HepG2 (cell line): Measurements from ENCODE around the gene CISD1. TPM values are rescaled to one million over a fixed set of nuclear protein-coding genes. Genes with fewer than 3 reads are reported as not detected.

Experiments
- KAT2B ChIP-seq: fragments of 150-350 bp; IDR thresholded peaks from 2 replicates; pipeline ENCODE4 v1.6.1; 2014; ENCODE audit warnings: low read depth, low read length, borderline replicate concordance
- MBNL3 ChIP-seq: fragments of 250-450 bp; sonication (Bioruptor Pico); conservative IDR thresholded peaks from 2 replicates; pipeline ENCODE4 v1.8.0; 2022; ENCODE audit warnings: mild to moderate bottlenecking, inconsistent platforms
- NFIC ChIP-seq: IDR thresholded peaks from 2 replicates; pipeline ENCODE4 v1.6.1; 2012; ENCODE audit warnings: mild to moderate bottlenecking, low read length, inconsistent platforms
- NR1H2 ChIP-seq: sonication (generic); formaldehyde crosslinking; IDR thresholded peaks from 2 replicates; pipeline ENCODE4 v1.8.1; 2022; ENCODE audit warnings: low read depth, missing genetic modification reagents, borderline replicate concordance
- REXO4 ChIP-seq: sonication (generic); formaldehyde crosslinking; IDR thresholded peaks from 2 replicates; pipeline ENCODE4 v1.8.0; 2022; ENCODE audit warnings: missing genetic modification reagents, mild to moderate bottlenecking, borderline replicate concordance
- SAP130 ChIP-seq: IDR thresholded peaks from 2 replicates; pipeline ENCODE4 v1.6.1; 2016; ENCODE audit warnings: low read depth
- SYNCRIP ChIP-seq: fragments of 200-400 bp; formaldehyde crosslinking; IDR thresholded peaks from 2 replicates; pipeline ENCODE4 v1.6.1; 2018; ENCODE audit warnings: mild to moderate bottlenecking, low read depth, low read length; ENCODE audit not compliant: insufficient read depth
- TBP ChIP-seq: sonication (generic); formaldehyde crosslinking; IDR thresholded peaks from 2 replicates; pipeline ENCODE4 v1.5.0; 2020; ENCODE audit warnings: missing genetic modification reagents
- XRCC5 ChIP-seq: fragments of 200-400 bp; formaldehyde crosslinking; optimal IDR thresholded peaks from 2 replicates; pipeline ENCODE3; 2017; ENCODE audit warnings: mild to moderate bottlenecking, low read length
- ZNF558 ChIP-seq: sonication (generic); formaldehyde crosslinking; IDR thresholded peaks from 2 replicates; pipeline ENCODE4 v1.9.0; 2022; ENCODE audit warnings: mild to moderate bottlenecking, missing genetic modification reagents, borderline replicate concordance
- ZNF678 ChIP-seq: sonication (generic); formaldehyde crosslinking; IDR thresholded peaks from 2 replicates; pipeline ENCODE4 v1.4.0; 2020; ENCODE audit warnings: mild to moderate bottlenecking, missing genetic modification reagents
- polyA plus RNA-seq, 8 experiments: library from polyadenylated mRNA; depleted of rRNA in 3 of 8; stranded (reverse) in 7 of 8; unstranded in 1 of 8; fragments of >200 nt; fragmentation: Illumina TruSeq in 4 of 8; extraction: Trizol in 4 of 8; gene quantifications; 2 replicates each; pipeline versions ENCODE4 v1.2.1 to v1.2.3, GENCODE V29; 2011 to 2016; ENCODE audit warnings: low read depth in 4 of 8, missing spikeins in 1 of 8, mixed read lengths in 1 of 8; ENCODE audit not compliant: insufficient read depth in 1 of 8
- total RNA-seq, 5 experiments: library from RNA; depleted of rRNA; stranded (reverse); fragments of >200 nt; fragmentation: Illumina TruSeq; extraction: Trizol; gene quantifications; 2 replicates each; pipeline ENCODE4 v1.2.3, GENCODE V29; 2016; ENCODE audit warnings: low read depth in 1 of 5
- TF ChIP-seq, protein P1 (sequence below): sonication (generic); formaldehyde crosslinking; IDR thresholded peaks from one replicate; pipeline ENCODE4 v1.5.1; 2020; ENCODE audit warnings: mild to moderate bottlenecking, missing genetic modification reagents; ENCODE audit errors: not compliant biosample characterization
- TF ChIP-seq, protein P2 (sequence below): sonication (generic); formaldehyde crosslinking; IDR thresholded peaks from 2 replicates; pipeline ENCODE4 v1.5.1; 2020; ENCODE audit warnings: missing genetic modification reagents, mild to moderate bottlenecking, borderline replicate concordance
- TF ChIP-seq, protein P3 (sequence below): sonication (generic); formaldehyde crosslinking; IDR thresholded peaks from 2 replicates; pipeline ENCODE4 v1.8.0; 2022; ENCODE audit warnings: missing genetic modification reagents, low read depth, mild to moderate bottlenecking, borderline replicate concordance

CISD1 gene
- total and polyA plus RNA-seq, 2 of the 13 experiments (the other 11 are each of a cell fraction or from before 2014, with no cell fraction given): 63.4 to 78.9 TPM

DNA sequence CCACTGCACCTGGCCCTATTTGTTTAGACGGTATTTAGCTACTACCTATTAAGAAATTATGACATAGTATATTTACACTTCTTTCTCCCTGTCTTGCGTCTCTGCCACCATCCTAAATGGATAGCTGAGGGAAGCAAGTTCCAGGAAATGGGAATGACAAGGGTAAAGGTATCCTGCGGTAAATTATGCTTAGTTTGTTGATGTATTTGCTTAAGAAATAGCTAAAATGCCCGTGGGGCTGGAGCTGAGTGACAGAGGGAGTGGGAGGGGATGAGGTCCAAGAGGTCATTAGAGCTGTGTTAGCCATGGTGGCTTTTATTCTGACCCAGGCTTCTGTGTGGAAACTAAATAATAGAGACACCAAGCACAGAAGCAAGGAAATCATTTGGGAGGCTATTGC lies 36.9 kb downstream of the CISD1 start (continued):
- TF ChIP-seq, protein P1, sequence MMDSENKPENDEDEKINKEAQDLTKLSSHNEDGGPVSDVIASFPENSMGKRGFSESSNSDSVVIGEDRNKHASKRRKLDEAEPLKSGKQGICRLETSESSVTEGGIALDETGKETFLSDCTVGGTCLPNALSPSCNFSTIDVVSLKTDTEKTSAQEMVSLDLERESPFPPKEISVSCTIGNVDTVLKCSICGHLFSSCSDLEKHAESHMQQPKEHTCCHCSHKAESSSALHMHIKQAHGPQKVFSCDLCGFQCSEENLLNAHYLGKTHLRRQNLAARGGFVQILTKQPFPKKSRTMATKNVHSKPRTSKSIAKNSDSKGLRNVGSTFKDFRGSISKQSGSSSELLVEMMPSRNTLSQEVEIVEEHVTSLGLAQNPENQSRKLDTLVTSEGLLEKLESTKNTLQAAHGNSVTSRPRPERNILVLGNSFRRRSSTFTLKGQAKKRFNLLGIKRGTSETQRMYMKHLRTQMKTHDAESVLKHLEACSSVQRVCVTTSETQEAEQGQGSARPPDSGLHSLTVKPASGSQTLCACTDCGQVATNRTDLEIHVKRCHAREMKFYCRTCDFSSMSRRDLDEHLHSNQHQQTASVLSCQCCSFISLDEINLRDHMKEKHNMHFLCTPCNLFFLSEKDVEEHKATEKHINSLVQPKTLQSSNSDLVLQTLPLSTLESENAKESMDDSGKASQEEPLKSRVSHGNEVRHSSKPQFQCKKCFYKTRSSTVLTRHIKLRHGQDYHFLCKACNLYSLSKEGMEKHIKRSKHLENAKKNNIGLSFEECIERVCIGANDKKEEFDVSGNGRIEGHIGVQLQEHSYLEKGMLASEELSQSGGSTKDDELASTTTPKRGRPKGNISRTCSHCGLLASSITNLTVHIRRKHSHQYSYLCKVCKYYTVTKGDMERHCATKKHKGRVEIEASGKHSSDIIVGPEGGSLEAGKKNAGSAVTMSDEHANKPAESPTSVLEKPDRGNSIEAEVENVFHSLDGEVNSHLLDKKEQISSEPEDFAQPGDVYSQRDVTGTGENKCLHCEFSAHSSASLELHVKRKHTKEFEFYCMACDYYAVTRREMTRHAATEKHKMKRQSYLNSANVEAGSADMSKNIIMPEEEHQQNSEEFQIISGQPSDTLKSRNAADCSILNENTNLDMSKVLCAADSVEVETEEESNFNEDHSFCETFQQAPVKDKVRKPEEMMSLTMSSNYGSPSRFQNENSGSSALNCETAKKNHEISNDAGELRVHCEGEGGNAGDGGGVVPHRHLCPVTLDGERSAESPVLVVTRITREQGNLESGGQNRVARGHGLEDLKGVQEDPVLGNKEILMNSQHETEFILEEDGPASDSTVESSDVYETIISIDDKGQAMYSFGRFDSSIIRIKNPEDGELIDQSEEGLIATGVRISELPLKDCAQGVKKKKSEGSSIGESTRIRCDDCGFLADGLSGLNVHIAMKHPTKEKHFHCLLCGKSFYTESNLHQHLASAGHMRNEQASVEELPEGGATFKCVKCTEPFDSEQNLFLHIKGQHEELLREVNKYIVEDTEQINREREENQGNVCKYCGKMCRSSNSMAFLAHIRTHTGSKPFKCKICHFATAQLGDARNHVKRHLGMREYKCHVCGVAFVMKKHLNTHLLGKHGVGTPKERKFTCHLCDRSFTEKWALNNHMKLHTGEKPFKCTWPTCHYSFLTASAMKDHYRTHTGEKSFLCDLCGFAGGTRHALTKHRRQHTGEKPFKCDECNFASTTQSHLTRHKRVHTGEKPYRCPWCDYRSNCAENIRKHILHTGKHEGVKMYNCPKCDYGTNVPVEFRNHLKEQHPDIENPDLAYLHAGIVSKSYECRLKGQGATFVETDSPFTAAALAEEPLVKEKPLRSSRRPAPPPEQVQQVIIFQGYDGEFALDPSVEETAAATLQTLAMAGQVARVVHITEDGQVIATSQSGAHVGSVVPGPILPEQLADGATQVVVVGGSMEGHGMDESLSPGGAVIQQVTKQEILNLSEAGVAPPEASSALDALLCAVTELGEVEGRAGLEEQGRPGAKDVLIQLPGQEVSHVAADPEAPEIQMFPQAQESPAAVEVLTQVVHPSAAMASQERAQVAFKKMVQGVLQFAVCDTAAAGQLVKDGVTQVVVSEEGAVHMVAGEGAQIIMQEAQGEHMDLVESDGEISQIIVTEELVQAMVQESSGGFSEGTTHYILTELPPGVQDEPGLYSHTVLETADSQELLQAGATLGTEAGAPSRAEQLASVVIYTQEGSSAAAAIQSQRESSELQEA (CRISPR knock-in tag): no peak
- TF ChIP-seq XRCC5 (no peak), KAT2B (no peak), ZNF558 (no peak), REXO4 (CRISPR knock-in tag) (no peak), MBNL3 (CRISPR knock-in tag) (no peak), ZNF678 (no peak), SAP130 (peak; percentile 37; the same call in 1 of the 2 replicates), TBP (CRISPR knock-in tag) (no peak), NFIC (peak; percentile 30; the same call in 1 of the 2 replicates), NR1H2 (CRISPR knock-in tag) (no peak), SYNCRIP (no peak)
- TF ChIP-seq, protein P2, sequence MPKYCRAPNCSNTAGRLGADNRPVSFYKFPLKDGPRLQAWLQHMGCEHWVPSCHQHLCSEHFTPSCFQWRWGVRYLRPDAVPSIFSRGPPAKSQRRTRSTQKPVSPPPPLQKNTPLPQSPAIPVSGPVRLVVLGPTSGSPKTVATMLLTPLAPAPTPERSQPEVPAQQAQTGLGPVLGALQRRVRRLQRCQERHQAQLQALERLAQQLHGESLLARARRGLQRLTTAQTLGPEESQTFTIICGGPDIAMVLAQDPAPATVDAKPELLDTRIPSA (CRISPR knock-in tag): no peak
- TF ChIP-seq, protein P3, sequence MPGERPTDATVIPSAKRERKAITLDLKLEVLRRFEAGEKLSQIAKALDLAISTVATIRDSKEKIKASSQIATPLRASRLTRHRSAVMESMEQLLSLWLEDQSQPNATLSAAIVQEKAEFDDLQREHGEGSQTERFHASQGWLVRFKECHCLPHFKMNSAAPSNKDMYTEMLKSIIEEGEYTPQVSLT (CRISPR knock-in tag): no peak
